Measurements from ENCODE around the gene DHX35. TPM values are rescaled to one million over a fixed set of nuclear protein-coding genes. Genes with fewer than 3 reads are reported as not detected.
A peak's percentile ranks its signal among the peaks of the same experiment; 100 is the strongest.

Gene DHX35
- total and polyA plus RNA-seq, 2 of the 13 experiments (the other 11 are each of a cell fraction or from before 2014, with no cell fraction given) = 25.8 to 28.7 TPM

DNA sequence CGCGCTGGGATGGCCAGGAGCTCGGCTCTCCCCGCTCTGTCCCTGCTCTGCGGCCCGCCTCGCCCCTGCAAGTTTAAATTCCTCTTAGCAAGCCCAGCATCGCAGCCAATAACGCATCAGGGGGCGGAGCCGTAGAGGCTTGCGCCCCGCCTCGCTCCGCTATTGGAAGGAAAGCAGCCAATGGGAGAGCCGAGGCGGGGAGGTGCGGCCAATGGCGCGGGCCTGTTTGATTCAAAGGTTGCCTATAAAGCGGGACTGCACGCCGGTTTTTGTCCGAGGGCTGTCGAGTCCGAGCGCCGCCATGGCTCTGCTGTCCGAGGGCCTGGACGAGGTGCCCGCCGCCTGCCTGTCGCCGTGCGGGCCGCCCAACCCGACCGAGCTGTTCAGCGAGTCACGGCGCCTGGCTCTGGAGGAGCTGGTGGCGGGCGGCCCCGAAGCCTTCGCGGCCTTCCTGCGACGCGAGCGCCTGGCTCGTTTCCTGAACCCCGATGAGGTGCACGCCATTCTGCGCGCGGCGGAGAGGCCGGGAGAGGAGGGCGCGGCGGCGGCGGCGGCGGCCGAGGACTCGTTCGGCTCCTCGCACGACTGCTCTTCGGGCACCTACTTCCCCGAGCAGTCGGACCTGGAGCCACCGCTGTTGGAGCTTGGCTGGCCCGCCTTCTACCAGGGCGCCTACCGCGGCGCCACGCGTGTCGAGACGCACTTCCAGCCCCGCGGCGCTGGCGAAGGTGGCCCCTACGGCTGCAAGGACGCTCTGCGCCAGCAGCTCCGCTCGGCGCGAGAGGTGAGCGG lies 35.8 kb upstream of the DHX35 start, which contains the start of gene FAM83D (continued):
- TF ChIP-seq MAFF (IDR thresholded peaks at IDR 0.05; ENCODE audit: low read depth, low read length) (no peak), PRMT3 (CRISPR knock-in tag; IDR thresholded peaks at IDR 0.05; ENCODE audit: borderline replicate concordance, low read depth) (peak; percentile 98), SP4 (CRISPR knock-in tag; IDR thresholded peaks at IDR 0.05) (peak; percentile 99), IRF2 (CRISPR knock-in tag; IDR thresholded peaks at IDR 0.05) (peak; percentile 90), PRPF4 (IDR thresholded peaks at IDR 0.05; ENCODE audit: low read depth, low read length, poor library complexity, severe bottlenecking) (no peak), PAX8 (CRISPR knock-in tag; IDR thresholded peaks at IDR 0.05; ENCODE audit: borderline replicate concordance) (no peak), FOXC1 (CRISPR knock-in tag; IDR thresholded peaks at IDR 0.05; ENCODE audit: borderline replicate concordance) (peak; percentile 68; the same call in 1 of the 2 replicates), ZFP36L1 (CRISPR knock-in tag; IDR thresholded peaks at IDR 0.05) (peak; percentile 92), ZNF546 (CRISPR knock-in tag; conservative IDR thresholded peaks at IDR 0.05) (peak; percentile 94), NR2C2 (CRISPR knock-in tag; IDR thresholded peaks at IDR 0.05; ENCODE audit: borderline replicate concordance) (peak; percentile 82), ZNF34 (CRISPR knock-in tag; IDR thresholded peaks at IDR 0.05; ENCODE audit: borderline replicate concordance) (0 out of 2 replicates have a peak, but pooled peaks have one; percentile 55), ZNF781 (CRISPR knock-in tag; IDR thresholded peaks at IDR 0.05; ENCODE audit: borderline replicate concordance, not compliant biosample characterization) (peak; percentile 94), SMC3 (IDR thresholded peaks at IDR 0.05; ENCODE audit: low read length) (0 out of 2 replicates have a peak, but pooled peaks have one; percentile 73), PHF5A (CRISPR knock-in tag; IDR thresholded peaks at IDR 0.05; ENCODE audit: low read depth, unreplicated experiment) (peak; percentile 50), U2AF2 (IDR thresholded peaks at IDR 0.05; ENCODE audit: low read depth, low read length) (peak; percentile 39; the same call in 1 of the 2 replicates), ZNF143 (CRISPR knock-in tag; IDR thresholded peaks at IDR 0.05) (no peak; the same call in 1 of the 2 replicates), ZNF761 (CRISPR knock-in tag; conservative IDR thresholded peaks at IDR 0.05) (peak; percentile 26; the same call in 1 of the 2 replicates), RFX1 (IDR thresholded peaks at IDR 0.05) (no peak), SMAD3 (CRISPR knock-in tag; IDR thresholded peaks at IDR 0.05) (peak; percentile 91), ZNF484 (CRISPR knock-in tag; IDR thresholded peaks at IDR 0.05; ENCODE audit: borderline replicate concordance, low read depth) (0 out of 2 replicates have a peak, but pooled peaks have one; percentile 38), ZNF569 (CRISPR knock-in tag; IDR thresholded peaks at IDR 0.05; ENCODE audit: borderline replicate concordance) (peak; percentile 48; the same call in 1 of the 2 replicates), ATM (IDR thresholded peaks at IDR 0.05; ENCODE audit: borderline replicate concordance) (no peak), ZNF282 (IDR thresholded peaks at IDR 0.05; ENCODE audit: partially characterized antibody) (no peak), MBD4 (IDR thresholded peaks at IDR 0.05; ENCODE audit: borderline replicate concordance, low read length) (no peak), ZNF572 (CRISPR knock-in tag; IDR thresholded peaks at IDR 0.05) (peak; percentile 85; the same call in 1 of the 2 replicates), ATRX (CRISPR knock-in tag; IDR thresholded peaks at IDR 0.05; ENCODE audit: borderline replicate concordance) (no peak), KLF12 (CRISPR knock-in tag; IDR thresholded peaks at IDR 0.05; ENCODE audit: borderline replicate concordance) (peak; percentile 71; the same call in 1 of the 2 replicates)
- TF ChIP-seq, protein P1, sequence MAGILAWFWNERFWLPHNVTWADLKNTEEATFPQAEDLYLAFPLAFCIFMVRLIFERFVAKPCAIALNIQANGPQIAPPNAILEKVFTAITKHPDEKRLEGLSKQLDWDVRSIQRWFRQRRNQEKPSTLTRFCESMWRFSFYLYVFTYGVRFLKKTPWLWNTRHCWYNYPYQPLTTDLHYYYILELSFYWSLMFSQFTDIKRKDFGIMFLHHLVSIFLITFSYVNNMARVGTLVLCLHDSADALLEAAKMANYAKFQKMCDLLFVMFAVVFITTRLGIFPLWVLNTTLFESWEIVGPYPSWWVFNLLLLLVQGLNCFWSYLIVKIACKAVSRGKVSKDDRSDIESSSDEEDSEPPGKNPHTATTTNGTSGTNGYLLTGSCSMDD (CRISPR knock-in tag; IDR thresholded peaks at IDR 0.05) = peak; percentile 15; the same call in 1 of the 2 replicates
- TF ChIP-seq, protein P2, sequence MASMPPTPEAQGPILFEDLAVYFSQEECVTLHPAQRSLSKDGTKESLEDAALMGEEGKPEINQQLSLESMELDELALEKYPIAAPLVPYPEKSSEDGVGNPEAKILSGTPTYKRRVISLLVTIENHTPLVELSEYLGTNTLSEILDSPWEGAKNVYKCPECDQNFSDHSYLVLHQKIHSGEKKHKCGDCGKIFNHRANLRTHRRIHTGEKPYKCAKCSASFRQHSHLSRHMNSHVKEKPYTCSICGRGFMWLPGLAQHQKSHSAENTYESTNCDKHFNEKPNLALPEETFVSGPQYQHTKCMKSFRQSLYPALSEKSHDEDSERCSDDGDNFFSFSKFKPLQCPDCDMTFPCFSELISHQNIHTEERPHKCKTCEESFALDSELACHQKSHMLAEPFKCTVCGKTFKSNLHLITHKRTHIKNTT (CRISPR knock-in tag; IDR thresholded peaks at IDR 0.05) = peak; percentile 70; the same call in 1 of the 2 replicates

Measured in HepG2 (cell line).